Ishikawa (cell line): ENCODE results near the gene PDZRN3.

ENCODE experiments used
- CREB1 ChIP-seq: IDR thresholded peaks from 2 replicates; pipeline ENCODE4 v1.6.1; 2012; ENCODE audit warnings: low read depth
- EGR1 ChIP-seq: IDR thresholded peaks from 2 replicates; pipeline ENCODE4 v1.6.1; 2012
- EP300 ChIP-seq: IDR thresholded peaks from 2 replicates; pipeline ENCODE4 v1.6.1; 2012; ENCODE audit warnings: borderline replicate concordance
- TAF1 ChIP-seq: IDR thresholded peaks from 2 replicates; pipeline ENCODE4 v1.6.1; 2012; ENCODE audit warnings: low read depth, mild to moderate bottlenecking
- TEAD4 ChIP-seq: IDR thresholded peaks from 2 replicates; pipeline ENCODE4 v1.6.1; 2012
- TF ChIP-seq, protein P1 (sequence below): IDR thresholded peaks from 2 replicates; pipeline ENCODE4 v1.6.1; 2012
- TF ChIP-seq, protein P2 (sequence below): IDR thresholded peaks from 2 replicates; pipeline ENCODE4 v1.6.1; 2012; ENCODE audit warnings: low read depth, mild to moderate bottlenecking
- TF ChIP-seq, protein P3 (sequence below): IDR thresholded peaks from 2 replicates; pipeline ENCODE4 v1.6.1; 2012

DNA sequence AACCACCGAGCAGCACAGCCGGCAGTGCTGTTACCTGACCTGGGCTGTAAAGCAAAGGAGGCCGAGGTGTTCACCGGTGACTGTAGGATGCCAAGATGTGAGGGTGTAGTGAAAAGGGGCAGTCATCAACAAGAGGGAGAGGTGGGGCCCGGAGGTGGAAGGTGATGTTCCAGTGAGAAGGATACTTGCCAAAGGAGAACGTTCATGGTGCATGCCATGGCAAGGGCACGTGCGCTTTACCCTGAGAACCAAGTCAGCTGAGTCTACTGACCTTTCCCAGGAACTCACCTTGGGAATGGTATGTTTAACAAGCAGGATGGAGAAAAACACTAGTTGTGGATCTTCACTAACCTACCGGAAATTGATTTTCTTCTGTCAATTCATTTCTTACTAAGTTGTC, 211.1 kb downstream of the PDZRN3 start:
- TF ChIP-seq, protein P1, sequence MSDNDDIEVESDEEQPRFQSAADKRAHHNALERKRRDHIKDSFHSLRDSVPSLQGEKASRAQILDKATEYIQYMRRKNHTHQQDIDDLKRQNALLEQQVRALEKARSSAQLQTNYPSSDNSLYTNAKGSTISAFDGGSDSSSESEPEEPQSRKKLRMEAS, result no peak
- TF ChIP-seq TEAD4, result no peak
- TF ChIP-seq EGR1, result no peak
- TF ChIP-seq, protein P2, sequence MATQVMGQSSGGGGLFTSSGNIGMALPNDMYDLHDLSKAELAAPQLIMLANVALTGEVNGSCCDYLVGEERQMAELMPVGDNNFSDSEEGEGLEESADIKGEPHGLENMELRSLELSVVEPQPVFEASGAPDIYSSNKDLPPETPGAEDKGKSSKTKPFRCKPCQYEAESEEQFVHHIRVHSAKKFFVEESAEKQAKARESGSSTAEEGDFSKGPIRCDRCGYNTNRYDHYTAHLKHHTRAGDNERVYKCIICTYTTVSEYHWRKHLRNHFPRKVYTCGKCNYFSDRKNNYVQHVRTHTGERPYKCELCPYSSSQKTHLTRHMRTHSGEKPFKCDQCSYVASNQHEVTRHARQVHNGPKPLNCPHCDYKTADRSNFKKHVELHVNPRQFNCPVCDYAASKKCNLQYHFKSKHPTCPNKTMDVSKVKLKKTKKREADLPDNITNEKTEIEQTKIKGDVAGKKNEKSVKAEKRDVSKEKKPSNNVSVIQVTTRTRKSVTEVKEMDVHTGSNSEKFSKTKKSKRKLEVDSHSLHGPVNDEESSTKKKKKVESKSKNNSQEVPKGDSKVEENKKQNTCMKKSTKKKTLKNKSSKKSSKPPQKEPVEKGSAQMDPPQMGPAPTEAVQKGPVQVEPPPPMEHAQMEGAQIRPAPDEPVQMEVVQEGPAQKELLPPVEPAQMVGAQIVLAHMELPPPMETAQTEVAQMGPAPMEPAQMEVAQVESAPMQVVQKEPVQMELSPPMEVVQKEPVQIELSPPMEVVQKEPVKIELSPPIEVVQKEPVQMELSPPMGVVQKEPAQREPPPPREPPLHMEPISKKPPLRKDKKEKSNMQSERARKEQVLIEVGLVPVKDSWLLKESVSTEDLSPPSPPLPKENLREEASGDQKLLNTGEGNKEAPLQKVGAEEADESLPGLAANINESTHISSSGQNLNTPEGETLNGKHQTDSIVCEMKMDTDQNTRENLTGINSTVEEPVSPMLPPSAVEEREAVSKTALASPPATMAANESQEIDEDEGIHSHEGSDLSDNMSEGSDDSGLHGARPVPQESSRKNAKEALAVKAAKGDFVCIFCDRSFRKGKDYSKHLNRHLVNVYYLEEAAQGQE, result no peak
- no peak for TF ChIP-seq TAF1
- TF ChIP-seq EP300, result no peak
- no peak for TF ChIP-seq CREB1
- TF ChIP-seq, protein P3, sequence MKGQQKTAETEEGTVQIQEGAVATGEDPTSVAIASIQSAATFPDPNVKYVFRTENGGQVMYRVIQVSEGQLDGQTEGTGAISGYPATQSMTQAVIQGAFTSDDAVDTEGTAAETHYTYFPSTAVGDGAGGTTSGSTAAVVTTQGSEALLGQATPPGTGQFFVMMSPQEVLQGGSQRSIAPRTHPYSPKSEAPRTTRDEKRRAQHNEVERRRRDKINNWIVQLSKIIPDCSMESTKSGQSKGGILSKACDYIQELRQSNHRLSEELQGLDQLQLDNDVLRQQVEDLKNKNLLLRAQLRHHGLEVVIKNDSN, result no peak
